Panc1 (cell line): ENCODE measurements around the gene HABP2. TPM values are rescaled to one million over a fixed set of nuclear protein-coding genes. Genes with fewer than 3 reads are reported as not detected.

Experiments used
- ATAC-seq: fragments of 200-7000 bp; cut with Tn5 transposase; 2 replicates; pipeline ENCODE4 v1.9.1; 2020; ENCODE audit warnings: mild to moderate bottlenecking, moderate library complexity
- BruUV-seq: library from RNA; stranded (reverse); fragments of 400-500 nt; replicated peaks from 2 replicates; lab custom pipeline; 2021; lab: Mats Ljungman, UMichigan
- CTCF ChIA-PET: fragments of 300-600 bp; sonication (Branson Sonifier 250); formaldehyde crosslinking; loops from one replicate; lab custom pipeline; 2022; ENCODE audit warnings: antibody characterized with exemption; lab: Charles Lee
- POLR2A ChIA-PET: fragments of 300-600 bp; sonication (Branson Sonifier 250); formaldehyde crosslinking; loops from one replicate; lab custom pipeline; 2022; ENCODE audit warnings: antibody characterized with exemption; lab: Charles Lee
- DNase-seq: peaks from one replicate; pipeline ENCODE4 v3.0.0-alpha.2; 2010; ENCODE audit warnings: low read depth, low spot score
- H3K27ac ChIP-seq: 2 replicates; pipeline ENCODE4 v1.5.1; 2011; ENCODE audit warnings: mild to moderate bottlenecking, low read length, inconsistent platforms
- H3K27me3 ChIP-seq: fragments of 200-500 bp; sonication (Bioruptor generic); 2 replicates; pipeline ENCODE4 v1.6.0; 2014; ENCODE audit warnings: low read length, inconsistent platforms; ENCODE audit not compliant: control insufficient read depth, insufficient read depth
- H3K36me3 ChIP-seq: fragments of 200-500 bp; sonication (Bioruptor generic); 2 replicates; pipeline ENCODE4 v1.5.1; 2014; ENCODE audit warnings: inconsistent platforms, mild to moderate bottlenecking, low read length, moderate library complexity; ENCODE audit not compliant: control insufficient read depth, insufficient read depth
- H3K4me1 ChIP-seq: 2 replicates; pipeline ENCODE4 v1.5.1; 2011; ENCODE audit warnings: inconsistent platforms, mild to moderate bottlenecking, low read length, moderate library complexity; ENCODE audit not compliant: control insufficient read depth, insufficient read depth
- H3K4me3 ChIP-seq, 2 experiments: 2 replicates each; pipeline ENCODE4 v1.5.1; 2011 to 2012; ENCODE audit warnings: low read depth in 2 of 2, low read length in 2 of 2, mild to moderate bottlenecking in 2 of 2, inconsistent platforms in 1 of 2, moderate library complexity in 1 of 2
- H3K9me3 ChIP-seq: fragments of 200-500 bp; sonication (Bioruptor generic); 2 replicates; pipeline ENCODE4 v1.5.1; 2014; ENCODE audit warnings: low read depth, mild to moderate bottlenecking, inconsistent platforms, low read length, moderate library complexity; ENCODE audit not compliant: control insufficient read depth, insufficient read depth
- POLR2AphosphoS5 ChIP-seq: IDR thresholded peaks from 2 replicates; pipeline ENCODE4 v1.6.1; 2012; ENCODE audit warnings: mild to moderate bottlenecking, low read depth, low read length, moderate library complexity
- SIN3A ChIP-seq: IDR thresholded peaks from 2 replicates; pipeline ENCODE4 v1.6.1; 2012; ENCODE audit warnings: low read depth, mild to moderate bottlenecking, low read length, moderate library complexity, borderline replicate concordance; ENCODE audit not compliant: insufficient read depth
- TCF7L2 ChIP-seq: IDR thresholded peaks from 2 replicates; pipeline ENCODE4 v1.6.1; 2011; ENCODE audit warnings: mild to moderate bottlenecking, low read depth, low read length, inconsistent platforms
- in situ Hi-C: cut with HindIII; loops from 2 replicates; pipeline ENCODE4 v1.10.0; 2016; ENCODE audit warnings: low sequenced_read_pairs, low pct_unique_long_range_greater_than_20kb
- intact Hi-C: fragments of 100-400 bp; cut with micrococcal nuclease; formaldehyde crosslinking; loops from one replicate; pipeline ENCODE4 v1.10.0; 2022; ENCODE audit not compliant: unreplicated experiment
- total RNA-seq: library from RNA; stranded (reverse); gene quantifications from one replicate; pipeline ENCODE4 v1.2.1, GENCODE V29; 2021; ENCODE audit not compliant: unreplicated experiment
- TF ChIP-seq, protein P1 (sequence below): fragments of 450-650 bp; IDR thresholded peaks from 2 replicates; pipeline ENCODE4 v1.5.1; 2017; ENCODE audit warnings: mild to moderate bottlenecking
- TF ChIP-seq, protein P2 (sequence below), 2 experiments: IDR thresholded peaks; 2 replicates each; pipeline ENCODE4 v1.6.1; 2011 to 2012; ENCODE audit warnings: low read depth in 2 of 2, control low read depth in 1 of 2, low read length in 1 of 2, mild to moderate bottlenecking in 1 of 2, moderate library complexity in 1 of 2; ENCODE audit not compliant: insufficient read depth in 1 of 2

The HABP2 gene
- total RNA-seq, 1 experiment from 2014 or later: 0.13 TPM

DNA sequence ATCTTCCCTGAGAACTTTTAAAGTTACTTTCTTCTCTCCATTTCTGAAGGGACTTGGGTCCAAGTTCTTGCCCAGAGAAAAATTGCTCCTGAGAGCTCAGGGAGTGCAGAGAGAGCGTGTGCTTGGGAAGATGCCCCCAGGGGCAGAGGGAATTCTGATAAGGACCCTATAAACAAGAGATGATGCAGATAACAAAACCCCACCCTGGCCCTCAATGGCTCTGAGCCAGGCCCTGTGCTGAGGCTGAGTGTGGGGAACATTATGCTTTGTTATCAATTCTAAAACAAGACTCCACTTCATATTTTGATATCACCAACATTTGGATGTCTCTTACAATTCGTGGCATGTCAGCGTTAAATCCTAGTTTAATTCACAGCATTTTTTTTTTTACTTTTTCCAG lies 34.4 kb upstream of the HABP2 start:
- Histone ChIP-seq H3K4me3 (no peak overlapping the region), H3K4me1 (no peaks in the 10 kb centered on the region), H3K27me3 (no peaks in the 10 kb centered on the region), H3K9me3 (no peaks in the 10 kb centered on the region), H3K27ac (no peak overlapping the region), H3K36me3 (no peaks in the 10 kb centered on the region)
- intact Hi-C loops (no loop called here), in situ Hi-C loops (no loop called here)
- BruUV-seq: no TSS peak
- TF ChIP-seq SIN3A (no peak), TCF7L2 (no peak), POLR2AphosphoS5 (no peak)
- TF ChIP-seq, protein P1, sequence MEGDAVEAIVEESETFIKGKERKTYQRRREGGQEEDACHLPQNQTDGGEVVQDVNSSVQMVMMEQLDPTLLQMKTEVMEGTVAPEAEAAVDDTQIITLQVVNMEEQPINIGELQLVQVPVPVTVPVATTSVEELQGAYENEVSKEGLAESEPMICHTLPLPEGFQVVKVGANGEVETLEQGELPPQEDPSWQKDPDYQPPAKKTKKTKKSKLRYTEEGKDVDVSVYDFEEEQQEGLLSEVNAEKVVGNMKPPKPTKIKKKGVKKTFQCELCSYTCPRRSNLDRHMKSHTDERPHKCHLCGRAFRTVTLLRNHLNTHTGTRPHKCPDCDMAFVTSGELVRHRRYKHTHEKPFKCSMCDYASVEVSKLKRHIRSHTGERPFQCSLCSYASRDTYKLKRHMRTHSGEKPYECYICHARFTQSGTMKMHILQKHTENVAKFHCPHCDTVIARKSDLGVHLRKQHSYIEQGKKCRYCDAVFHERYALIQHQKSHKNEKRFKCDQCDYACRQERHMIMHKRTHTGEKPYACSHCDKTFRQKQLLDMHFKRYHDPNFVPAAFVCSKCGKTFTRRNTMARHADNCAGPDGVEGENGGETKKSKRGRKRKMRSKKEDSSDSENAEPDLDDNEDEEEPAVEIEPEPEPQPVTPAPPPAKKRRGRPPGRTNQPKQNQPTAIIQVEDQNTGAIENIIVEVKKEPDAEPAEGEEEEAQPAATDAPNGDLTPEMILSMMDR: no peak
- TF ChIP-seq, protein P2, sequence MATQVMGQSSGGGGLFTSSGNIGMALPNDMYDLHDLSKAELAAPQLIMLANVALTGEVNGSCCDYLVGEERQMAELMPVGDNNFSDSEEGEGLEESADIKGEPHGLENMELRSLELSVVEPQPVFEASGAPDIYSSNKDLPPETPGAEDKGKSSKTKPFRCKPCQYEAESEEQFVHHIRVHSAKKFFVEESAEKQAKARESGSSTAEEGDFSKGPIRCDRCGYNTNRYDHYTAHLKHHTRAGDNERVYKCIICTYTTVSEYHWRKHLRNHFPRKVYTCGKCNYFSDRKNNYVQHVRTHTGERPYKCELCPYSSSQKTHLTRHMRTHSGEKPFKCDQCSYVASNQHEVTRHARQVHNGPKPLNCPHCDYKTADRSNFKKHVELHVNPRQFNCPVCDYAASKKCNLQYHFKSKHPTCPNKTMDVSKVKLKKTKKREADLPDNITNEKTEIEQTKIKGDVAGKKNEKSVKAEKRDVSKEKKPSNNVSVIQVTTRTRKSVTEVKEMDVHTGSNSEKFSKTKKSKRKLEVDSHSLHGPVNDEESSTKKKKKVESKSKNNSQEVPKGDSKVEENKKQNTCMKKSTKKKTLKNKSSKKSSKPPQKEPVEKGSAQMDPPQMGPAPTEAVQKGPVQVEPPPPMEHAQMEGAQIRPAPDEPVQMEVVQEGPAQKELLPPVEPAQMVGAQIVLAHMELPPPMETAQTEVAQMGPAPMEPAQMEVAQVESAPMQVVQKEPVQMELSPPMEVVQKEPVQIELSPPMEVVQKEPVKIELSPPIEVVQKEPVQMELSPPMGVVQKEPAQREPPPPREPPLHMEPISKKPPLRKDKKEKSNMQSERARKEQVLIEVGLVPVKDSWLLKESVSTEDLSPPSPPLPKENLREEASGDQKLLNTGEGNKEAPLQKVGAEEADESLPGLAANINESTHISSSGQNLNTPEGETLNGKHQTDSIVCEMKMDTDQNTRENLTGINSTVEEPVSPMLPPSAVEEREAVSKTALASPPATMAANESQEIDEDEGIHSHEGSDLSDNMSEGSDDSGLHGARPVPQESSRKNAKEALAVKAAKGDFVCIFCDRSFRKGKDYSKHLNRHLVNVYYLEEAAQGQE (IDR thresholded peaks at IDR 0.05; ENCODE audit: insufficient read depth in 1 of 2, low read depth in 2 of 2, low read length in 1 of 2): no peak
- DNase-seq (no peak), ATAC-seq (no peak)
- POLR2A ChIA-PET: no interaction called here
- CTCF ChIA-PET: no interaction called here

DNA sequence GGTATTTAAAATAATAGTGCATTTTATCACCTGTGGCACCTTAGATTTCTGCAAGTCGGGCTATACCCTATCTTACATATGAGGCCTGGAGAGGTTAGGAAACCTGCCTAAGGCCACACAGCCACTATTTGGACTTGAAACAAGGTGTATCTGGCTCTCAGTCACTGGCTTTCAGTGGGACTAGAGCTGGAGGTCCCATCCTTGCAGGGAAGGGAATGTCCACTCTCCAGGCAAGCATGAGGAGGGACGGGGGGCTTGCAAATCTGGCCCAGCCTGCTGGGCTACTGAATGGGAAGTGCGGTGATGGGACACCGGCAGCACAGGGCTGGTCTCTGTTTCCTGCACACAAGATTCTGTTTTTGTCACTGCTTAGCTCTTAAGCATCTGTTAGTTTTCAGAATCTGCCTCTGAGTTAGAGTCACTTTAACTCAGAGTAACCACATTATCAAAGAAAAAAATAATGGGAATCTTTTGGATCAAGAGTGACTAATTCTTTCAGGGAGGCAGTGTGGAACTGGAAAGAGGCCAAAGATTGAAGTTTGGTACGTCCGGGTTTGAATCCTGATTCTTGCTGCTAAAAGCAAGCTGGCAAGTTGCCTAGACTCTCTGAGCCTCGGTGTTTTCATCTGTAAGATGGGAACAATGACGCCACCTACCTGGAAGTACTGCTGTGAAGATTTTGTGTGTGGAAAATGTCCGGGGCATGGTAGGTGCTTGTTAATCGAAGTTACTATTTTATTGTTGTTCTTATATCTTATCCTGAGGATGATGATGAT lies 33.8 kb upstream of the HABP2 start:
- in situ Hi-C loops: no loop called here
- no peak overlapping the region for H3K27ac ChIP-seq
- H3K9me3 ChIP-seq: no peaks in the 10 kb centered on the region
- DNase-seq (no peak), ATAC-seq (no peak)
- no peaks in the 10 kb centered on the region for H3K27me3 ChIP-seq
- CTCF ChIA-PET: no interaction called here
- TF ChIP-seq, protein P2 (IDR thresholded peaks at IDR 0.05; ENCODE audit: insufficient read depth in 1 of 2, low read depth in 2 of 2, low read length in 1 of 2): no peak
- no peak for TF ChIP-seq SIN3A
- POLR2A ChIA-PET: no interaction called here
- H3K4me3 ChIP-seq: no peak overlapping the region
- intact Hi-C loops: no loop called here
- no peaks in the 10 kb centered on the region for H3K4me1 ChIP-seq
- BruUV-seq: no TSS peak
- H3K36me3 ChIP-seq: no peaks in the 10 kb centered on the region
